ENCODE results near the gene ARHGEF5.
A peak's percentile ranks its signal among the peaks of the same experiment; 100 is the strongest.
"Not testable (repeated sequence)": the region's sequence is repeated elsewhere in the genome, so short reads cannot be mapped to it uniquely, and the experiment has no call there.

Gene ARHGEF5

DNA sequence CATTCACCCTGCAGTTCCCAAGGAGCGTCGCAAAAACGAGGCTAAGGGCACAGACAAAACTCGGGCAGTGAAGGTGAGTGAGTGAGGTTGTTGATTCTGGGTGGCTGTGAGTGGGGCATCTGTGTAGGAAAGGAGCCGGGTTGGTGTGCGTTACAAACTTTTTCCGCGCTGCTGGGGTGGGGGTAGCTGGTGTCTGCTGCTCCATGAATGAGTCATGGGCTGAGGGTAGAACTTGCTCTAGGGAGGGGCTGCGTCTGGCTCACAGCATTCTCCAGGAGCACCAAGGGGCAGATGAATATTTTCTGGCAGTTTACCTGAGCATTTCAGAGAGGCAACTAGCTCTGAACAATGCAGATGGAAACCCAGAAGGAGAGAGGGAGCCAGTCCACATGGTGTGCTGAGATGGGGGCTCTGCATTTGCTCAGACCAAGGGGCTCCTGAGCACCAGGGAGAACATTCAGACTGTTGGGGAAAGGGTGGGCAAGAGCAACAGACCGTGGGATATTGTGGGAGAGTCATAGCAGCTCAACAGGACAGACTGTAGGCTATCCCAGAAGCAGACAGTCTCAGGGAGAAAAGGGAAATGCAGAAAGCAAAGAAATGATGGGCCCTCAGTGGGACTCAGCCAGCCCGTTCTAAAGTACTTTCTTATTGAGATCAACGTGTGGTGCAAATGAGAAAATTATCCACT, 29.5 kb downstream of the ARHGEF5 start:
- peak; percentile 4 for DNase-seq

DNA sequence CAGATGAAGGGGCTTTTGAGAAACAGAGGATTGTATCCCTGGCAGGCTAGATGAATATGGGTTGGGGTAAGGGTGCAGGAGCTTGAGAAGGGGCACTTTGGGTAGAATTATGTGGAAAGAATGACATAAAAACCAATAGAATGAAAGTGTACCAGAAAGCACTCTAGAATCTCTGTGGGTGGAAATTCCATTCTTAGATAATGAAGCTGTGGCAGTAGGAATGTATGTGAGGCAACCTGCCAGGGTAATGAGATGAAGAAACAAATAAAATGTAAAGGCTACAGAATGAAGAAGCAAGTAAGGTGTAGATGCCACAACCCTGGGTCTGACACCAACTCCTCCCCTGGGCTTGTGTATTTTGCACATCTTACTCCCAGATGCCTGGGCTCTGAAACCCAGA, 31.5 kb downstream of the ARHGEF5 start:
- DNase-seq: peak; percentile 14

DNA sequence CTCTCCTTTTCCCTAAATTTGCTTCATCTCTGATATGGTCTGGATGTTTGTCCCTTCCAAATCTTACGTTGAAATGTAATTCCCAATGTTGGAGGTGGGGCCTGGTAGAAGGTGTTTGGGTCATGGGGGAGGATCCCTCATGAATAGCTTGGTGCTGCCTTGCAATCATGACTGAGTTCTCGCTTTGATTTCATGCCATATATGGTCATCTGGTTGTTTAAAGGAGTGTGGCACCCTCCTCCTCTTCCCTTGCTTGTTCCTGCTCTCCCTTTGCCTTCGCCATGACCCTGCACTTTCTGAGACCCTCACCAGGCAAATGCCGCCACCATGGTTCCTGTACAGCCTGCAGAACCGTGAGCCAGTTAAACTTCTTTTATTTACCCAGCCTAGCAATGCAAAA, 33.7 kb downstream of the ARHGEF5 start:
- no peak for DNase-seq

DNA sequence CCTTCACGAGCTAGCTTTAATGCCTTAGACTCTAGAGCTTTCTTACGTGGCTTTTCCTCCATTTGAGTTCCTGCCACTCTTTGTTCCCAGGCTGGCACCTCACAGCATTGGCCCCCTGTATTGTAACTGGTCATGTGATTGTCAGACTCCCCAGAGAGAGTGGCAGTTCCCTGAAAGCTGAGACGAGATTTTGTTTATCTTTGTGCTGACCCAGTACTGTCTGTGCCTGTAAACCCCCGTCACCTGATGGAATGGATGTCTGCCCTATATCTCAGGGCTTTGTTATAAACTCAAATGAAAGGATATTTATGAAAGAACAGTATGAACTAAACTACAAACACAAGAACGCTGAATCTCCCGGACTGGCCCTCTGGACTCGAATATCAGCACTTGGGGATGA, 35.3 kb downstream of the ARHGEF5 start:
- DNase-seq: no peak

DNA sequence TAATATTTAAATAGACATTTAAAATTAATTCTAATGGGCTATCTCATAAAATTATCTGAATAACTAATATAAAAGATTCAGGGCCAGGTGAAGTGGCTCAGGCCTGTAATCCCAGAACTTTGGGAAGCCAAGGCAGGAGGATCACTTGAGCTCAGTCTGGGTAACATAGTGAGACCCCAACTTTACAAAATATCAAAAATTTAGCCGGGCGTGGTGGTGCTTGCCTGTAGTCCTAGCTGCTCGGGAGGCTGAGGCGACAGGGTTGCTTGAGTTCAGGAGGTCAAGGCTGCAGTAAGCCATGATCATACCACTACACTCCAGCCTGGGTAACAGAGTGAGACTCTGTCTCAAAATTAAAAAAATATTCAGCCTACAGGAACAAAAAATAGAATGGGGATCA, 35.8 kb downstream of the ARHGEF5 start:
- DNase-seq: no peak

DNA sequence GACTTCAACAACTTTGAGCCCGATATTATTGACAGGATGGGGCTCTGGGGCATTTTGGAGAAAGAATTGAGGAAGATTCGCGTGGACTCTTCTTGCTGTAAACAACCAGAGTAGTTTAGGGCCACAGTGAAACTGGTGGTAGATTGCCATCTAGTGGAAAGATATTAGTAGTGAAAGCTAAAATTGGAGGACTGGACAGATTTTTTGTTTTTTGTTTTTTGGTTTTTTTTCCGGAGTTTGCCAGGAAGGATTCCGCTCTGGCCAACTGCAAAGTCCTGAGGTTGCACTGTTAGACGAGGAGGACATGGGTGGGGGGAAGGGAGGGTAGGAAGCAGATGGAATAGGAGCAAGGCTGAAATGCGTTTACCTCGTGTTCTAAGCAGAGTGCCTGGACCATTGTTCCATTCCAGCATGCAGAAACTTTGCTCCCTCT, 36.6 kb downstream of the ARHGEF5 start:
- peak; percentile 31 for DNase-seq

DNA sequence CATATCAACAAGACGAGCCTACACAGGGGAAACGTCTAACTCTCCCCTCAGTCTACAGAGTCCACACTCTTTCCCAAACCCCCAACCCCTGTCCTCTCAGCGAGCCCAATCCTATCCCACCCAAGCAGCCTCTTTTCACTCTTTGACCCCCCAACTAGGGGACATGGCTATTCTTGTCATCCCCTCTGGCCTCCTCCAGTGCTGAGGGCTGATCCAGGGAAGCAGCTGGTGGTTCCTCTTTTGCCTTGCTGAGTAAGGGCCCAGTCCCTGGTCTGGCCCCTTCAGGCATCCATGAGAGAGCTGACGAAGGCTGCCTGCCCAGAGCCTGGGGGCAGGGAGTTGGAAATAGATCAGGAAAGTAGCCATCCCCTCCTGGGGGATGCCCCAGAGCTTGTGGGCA, 41.9 kb downstream of the ARHGEF5 start:
- DNase-seq: no peak

DNA sequence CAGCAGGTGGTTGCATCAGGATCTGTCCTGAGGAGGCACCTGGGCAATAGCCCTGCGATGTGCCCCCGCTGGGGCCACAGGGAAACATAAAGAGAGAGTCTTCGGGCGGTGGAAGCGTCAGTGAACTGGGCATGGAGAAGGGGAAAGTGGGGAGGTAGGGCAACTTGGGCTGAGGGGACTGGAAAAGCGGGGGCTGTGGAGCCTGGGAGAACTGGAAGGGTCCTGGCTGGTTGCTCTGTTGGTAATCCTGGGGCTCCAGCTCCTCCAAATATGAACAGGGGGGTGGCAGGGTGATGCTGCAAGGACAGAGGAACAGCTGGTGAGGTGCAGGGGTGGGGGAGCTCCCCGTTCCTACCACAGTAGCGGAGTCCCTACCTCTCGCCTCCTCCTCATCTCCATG, 43.1 kb downstream of the ARHGEF5 start:
- DNase-seq: no peak

DNA sequence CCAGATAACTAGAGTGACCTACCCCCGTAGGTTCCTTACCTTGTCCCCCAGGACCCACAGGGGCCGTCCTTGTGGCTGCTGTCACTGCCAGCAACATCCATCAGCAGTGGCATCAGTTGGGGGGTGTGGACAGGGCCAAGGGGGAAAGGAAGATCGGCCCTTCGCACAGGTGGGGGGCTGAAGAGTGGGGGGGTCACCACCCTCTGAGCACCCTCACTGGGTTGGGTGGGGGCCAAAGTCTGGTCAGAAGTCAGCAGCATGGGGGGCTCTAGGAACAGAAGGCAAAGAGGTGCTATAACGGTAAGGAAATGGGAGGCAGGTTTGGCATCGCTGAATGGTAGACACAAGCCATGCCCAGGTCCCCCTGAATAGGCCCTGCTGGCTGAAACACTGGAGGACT, 43.7 kb downstream of the ARHGEF5 start:
- no peak for DNase-seq

DNA sequence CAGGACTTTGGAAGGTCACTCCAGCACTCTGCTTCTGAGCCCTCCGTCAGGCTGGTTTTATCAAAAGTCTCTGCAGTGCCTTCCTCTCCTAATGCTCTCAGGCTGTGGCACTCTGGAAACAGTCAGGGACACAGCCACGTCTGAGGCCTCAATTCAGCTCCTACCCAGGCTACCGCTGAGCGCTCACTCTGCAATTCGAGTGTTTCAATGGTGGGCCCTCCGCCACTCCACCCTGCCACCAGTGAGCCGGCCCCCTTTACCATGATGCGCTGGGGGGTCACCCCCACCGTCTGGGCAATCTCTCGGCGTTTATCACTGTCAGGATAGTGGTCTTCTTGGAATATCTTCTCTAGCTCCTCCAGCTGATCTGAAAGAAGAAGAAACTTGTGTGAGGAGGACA, 44.7 kb downstream of the ARHGEF5 start:
- no peak for DNase-seq

DNA sequence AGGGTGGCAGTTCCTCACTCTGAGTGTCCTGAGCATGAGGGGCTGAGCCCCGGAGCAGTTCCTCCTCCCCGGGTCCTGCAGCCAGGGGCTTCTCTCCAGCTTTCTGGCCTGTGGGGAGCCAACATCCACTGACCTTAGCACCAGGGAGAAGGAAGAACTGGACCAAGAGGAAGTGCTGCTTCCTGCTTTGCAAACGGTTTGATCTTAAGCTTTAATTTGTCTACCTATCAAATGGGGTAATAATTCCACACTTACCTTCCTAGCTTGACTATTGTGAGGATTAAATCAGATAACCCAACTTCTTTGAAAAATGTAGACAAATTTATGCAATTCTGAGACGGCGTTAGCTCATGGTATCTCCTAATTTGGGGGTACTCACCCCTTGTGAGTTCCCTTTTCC, 46.3 kb downstream of the ARHGEF5 start:
- DNase-seq: no peak

DNA sequence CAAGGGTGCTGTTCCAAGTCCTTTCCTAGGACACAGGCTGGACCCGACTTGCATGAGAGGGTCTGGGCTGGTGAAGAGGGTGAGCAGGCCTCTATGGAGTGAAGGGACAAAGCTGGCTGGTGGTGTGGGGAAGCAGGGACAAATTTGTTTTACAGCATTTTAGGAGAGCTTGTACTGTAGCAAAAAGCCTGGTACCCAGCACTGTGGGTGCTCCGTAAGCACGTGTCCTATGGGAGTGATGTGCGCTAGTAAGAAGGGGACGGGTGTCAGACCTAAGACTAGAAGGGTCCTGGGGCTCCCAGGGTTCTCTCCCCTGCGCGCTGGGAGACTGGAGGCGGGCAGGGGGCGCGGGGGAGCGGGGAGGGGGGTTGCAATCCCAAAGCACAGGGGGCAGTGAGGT, 47.9 kb downstream of the ARHGEF5 start:
- DNase-seq: no peak

DNA sequence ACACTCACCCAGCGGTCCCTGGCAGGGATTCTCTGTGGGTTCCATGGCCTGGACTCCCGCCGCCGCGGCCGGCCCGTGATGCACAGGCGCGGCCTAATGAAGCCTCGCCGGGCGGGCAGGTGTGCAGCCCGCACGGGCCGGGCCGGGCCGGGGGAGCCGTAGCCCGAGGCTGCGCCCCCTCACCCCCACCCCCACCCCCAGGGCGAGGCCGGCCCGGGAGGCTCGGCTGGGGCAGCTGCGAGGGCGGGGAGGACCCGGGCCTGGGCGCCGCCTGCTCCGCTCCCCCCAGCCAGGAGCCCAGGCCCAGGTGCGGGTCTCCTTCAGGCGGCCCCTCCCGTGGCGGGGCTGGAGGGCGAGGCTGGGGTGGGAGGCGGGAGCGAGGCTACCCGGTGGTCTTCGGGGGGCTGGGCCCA, 48.5 kb downstream of the ARHGEF5 start, which contains the start of gene NOBOX:
Gene NOBOX, minus strand, starts transcription at position 45 of the 413 bp plus-strand sequence.
- DNase-seq: no peak

DNA sequence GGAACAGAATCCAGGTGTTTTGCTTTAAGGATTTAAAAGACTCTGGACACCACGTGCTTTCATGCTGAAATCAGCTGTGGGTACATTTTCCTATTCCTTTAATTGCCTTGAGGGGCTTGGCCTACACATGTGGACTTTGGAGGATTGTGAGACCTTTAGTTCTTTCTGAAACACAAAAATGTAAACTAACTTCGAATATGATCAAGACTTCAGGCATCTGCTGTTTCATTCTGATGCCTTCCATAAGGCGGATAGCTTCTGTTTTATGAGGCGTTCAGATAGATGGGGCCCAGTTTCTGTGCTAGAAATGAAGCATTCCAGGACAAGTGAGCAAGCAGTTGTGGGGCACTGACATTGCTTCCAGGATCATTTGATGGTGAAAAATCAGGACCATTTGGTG, 49.7 kb downstream of the ARHGEF5 start:
- DNase-seq: no peak

DNA sequence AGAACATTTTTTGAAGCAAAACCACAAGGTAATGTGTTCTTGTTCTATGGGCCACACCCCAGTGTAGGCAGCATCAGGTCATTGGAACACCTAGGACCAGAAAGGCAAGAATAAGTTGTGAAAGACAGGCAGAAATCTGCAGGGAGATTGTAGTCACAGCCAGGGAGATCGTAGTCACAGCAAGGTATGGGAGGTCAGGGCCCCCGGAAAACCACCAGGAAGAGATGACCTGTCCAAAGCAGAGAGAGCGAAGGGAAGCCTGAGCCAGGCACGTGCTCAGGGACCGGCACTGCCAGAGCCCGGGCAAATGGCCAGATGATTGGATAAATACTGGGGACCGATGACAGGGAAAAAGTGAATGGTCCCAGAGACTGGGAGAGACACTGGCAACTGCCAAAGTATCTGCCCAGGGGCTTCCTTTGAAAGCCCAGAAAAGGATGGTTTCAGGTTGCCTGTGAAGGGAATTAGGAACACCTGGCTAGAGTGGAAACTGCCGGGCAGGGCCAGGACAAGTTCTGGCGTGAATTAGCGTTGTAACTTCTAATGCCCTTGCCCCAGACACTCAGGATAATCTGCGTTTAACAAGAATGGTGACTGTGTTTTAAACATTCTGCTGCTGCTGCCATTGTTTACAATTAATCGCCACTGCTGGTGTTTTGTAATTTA, 52.2 kb downstream of the ARHGEF5 start:
- no peak for DNase-seq

DNA sequence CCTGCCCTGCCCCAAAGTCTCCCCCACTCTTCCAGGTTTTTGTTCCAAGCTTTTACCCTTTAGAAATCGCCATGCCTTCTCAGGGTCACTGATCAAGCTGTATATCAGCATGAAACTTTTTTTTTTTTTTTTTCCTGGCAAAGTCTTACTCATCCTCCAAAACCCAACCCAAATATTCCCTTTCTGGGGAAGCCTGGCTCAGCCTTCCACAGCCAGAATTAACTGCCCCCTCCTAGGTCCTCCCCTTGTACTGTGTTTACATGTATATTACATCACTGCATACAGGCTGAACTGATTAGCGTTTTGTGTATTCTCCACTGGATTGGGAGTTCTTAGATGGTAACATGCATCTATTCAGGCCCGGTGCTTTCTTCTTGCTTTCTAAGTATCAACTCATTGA, 52.9 kb downstream of the ARHGEF5 start:
- no peak for DNase-seq

DNA sequence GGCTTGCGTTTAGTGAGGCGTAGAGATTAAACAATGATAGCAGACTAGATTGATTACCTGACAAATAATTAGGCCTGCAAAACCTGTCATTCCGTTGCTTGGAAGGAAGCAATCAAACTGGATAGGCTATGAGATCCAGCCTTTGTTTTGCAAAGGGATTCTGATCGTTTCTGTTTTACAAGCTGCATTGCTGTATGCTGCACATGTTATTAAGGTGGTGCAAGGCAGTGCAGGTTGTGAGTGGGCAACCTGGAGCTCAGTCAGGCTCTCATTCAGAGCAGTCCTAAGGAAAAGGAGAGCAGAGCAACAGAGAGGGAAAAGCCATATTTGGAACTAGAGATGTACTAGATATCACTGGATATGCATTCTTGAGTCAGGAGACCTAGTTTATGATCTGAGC, 55.2 kb downstream of the ARHGEF5 start:
- no peak for DNase-seq

DNA sequence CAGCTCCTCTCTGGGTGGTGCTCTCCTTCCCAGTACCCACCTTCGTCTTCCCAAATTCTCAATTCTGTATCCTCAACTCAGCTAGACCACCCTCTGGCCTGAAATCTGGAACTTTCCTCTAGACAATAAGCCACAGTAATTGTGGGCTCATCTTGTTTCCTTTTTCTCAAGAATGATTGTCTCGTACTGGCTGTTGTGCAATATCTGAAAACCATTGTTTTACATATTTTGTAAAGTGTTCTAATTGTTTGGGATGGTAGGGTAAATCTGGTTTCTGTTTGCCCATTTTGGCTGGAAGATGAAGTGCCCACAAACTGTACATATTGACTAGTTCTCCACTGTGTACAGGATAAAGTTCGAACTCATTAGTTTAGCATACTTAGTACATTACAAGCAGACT, 59.6 kb downstream of the ARHGEF5 start:
- no peak for DNase-seq

DNA sequence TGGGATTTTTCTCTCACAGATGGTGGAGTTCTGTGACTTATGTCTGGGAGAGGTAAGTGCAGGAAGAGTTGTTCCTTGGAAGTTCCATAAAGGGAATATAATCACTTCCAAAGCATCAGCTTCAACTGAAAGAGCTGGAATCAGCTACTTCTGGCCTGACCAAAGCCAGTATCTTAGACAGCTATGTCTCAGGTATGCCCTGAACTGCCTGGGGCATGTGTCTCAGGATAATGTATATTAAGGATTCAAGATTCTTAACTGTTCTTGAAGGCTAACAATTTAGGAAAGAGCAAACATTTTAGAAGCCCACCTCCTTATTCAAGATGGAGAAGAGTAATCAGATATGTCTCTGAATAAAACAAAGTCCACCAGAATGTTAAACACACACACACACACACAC, 60.7 kb downstream of the ARHGEF5 start:
- no peak for DNase-seq

DNA sequence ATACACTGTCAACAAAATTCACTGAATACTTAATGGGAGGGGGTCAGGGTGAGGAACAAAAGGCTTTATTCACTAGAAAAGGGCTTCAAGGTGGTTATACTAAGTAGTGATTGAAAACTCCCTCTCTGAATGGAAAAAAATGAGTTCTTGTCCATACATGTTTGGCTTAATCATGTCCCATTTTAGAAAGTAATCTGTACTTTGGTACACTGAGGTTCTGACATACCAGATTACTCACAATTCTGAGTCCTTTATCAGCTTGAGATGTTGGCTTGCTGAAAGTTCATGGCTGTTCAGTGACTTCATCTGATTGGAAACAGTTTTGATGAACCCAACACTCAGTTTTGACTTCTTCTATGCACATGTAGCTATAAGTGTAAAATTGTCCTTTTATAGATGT, 61.1 kb downstream of the ARHGEF5 start:
- no peak for DNase-seq

DNA sequence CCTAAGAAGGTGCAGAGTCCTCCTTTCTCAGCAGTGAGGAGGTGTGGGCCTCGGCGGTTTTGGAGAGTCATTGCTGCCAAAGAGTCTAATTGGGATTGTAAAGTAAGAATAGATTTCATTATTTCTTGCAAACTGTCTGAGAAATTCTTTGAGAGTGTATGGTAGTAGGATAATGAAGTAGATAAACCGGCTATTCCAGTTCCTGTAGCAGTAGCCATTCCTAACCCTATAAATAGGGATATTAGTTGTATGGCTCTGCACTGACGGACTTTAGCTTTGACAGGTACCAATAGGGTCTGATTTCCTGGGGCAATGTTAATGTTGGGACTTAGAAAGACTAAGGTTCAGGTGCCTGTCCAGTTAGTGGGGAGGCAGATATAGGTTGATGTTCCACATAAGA, 63.7 kb downstream of the ARHGEF5 start:
- not testable (repeated sequence) for DNase-seq

DNA sequence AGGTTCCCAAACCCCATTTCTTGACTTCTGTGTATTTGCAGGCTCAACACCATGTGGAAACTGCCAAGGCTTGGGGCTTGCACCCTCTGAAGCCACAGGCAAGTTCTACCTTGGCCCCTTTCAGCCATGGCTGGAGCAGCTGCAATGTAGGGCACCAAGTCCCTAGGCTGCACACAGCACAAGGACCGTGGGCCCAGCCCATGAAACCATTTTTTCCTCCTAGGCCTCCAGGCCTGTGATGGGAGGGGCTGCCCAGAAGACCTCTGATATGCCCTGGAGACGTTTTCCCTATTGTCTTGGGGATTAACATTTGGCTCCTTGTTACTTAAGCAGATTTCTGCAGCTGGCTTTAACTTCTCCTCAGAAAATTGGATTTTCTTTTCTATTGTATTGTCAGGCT, 72.3 kb downstream of the ARHGEF5 start:
- DNase-seq: not testable (repeated sequence)

DNA sequence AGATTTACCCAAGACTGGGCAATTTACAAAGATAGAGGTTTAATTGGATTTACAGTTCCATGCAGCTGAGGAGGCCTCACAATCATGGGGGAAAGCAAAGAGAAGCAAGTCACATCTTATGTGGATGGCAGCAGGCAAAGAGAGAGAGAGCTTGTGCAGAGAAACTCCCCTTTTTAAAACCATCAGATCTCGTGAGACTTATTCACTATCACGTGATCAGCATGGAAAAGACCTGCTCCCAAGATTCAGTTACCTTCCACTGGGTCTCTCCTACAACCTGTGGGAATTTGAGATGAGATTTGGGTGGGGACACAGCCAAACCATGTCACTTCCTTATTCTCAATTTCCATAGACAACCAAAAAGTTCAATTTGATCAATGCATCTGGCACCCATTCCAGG, 73.2 kb downstream of the ARHGEF5 start:
- no peak for DNase-seq

All from amniotic stem cell (primary cell).